ENCODE measurements around the gene SEC11A.
A peak's percentile ranks its signal among the peaks of the same experiment; 100 is the strongest.

DNA sequence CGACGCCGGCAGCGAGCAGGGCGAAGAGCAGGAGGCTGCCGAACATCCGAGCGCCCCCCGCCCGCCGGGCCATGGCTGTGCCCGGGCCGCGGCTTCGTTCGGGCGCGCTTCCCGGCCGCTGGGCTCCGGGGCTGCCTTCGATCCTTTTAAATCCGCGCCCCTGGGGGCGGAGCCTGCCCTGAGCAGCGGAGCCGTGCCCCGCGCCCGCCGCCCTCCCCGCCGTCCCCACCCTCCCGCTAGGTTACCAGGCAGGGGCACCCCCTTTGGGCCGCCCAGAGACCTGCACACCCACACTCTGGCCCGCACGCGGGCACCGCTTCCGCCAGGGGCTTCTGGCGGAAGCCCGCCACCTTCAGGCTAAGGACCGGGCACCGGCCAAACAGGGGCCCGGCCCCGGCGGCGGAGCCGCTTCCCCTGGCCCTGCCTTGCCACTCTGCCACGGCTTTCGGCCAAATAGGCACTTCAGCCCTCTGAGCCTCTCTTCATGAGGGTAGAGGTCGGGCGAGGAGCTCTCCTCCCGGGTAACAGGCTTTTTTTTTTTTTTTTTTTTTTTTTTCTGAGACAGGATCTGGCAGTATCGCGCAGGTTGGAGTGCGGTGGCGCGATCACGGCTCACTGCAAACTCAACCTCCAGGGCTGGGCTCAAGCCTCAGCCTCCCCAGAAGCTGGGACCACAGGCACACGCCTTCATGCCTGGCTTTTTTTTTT lies 57.7 kb downstream of the SEC11A start, which contains the start of gene NMB:
- TF ChIP-seq CTCF (IDR thresholded peaks at IDR 0.05; ENCODE audit: poor library complexity): peak; percentile 72
- TF ChIP-seq EZH2 (IDR thresholded peaks at IDR 0.05; ENCODE audit: borderline replicate concordance): no peak
- TF ChIP-seq EZH2phosphoT487 (IDR thresholded peaks at IDR 0.05; ENCODE audit: low read depth, severe bottlenecking, unreplicated experiment): no peak

Measured in hepatocyte (in vitro differentiated cells).